Endometrium (tissue), 2 donors: Measurements from ENCODE around the gene TUBB.

Experiments
- FAIRE-seq: peaks from 2 replicates; lab custom pipeline; 2012; peaks lifted over from hg19 to GRCh38; lab: Jason Lieb, UNC
- donor health status: control.
- donor health status: control.

Gene TUBB

DNA sequence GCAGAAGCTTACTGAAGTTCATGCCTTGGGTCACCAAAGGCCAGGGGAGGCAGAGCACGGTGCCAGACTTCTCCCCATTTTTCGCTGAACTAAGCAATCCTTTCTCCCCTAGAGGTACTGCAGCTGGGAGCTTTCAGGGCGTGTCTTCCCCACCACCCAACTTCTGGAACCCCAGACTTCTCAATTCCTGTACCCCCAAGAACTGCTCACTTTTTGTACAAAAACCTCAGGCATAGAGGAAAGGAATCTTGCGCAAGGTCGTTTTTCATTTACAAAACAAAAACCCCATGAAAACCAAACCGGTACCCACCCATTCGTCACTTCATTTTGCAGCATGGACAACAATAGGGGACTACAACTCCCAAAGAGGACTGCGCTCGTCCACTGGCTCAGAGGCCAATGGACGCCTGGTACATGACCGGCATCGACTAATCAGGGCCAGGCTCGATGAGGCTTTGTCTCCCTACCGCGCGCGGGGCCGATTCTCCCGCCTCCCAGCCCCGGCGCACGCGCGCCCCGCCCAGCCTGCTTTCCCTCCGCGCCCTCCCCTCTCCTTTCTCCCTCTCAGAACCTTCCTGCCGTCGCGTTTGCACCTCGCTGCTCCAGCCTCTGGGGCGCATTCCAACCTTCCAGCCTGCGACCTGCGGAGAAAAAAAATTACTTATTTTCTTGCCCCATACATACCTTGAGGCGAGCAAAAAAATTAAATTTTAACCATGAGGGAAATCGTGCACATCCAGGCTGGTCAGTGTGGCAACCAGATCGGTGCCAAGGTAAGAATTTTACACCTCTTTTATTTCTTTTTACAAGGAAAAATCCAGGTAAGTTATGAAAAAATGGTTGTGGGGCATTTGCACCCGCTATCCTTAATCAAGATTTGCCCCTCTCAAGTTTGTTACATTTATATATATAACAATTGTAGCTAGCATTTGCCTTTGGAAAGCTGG, at the start of gene TUBB:
Gene TUBB, plus strand, starts transcription at position 562 of the 947 bp plus-strand sequence. Its CDS starts 155 bp downstream, at position 717.
- FAIRE-seq = peak; percentile 72

DNA sequence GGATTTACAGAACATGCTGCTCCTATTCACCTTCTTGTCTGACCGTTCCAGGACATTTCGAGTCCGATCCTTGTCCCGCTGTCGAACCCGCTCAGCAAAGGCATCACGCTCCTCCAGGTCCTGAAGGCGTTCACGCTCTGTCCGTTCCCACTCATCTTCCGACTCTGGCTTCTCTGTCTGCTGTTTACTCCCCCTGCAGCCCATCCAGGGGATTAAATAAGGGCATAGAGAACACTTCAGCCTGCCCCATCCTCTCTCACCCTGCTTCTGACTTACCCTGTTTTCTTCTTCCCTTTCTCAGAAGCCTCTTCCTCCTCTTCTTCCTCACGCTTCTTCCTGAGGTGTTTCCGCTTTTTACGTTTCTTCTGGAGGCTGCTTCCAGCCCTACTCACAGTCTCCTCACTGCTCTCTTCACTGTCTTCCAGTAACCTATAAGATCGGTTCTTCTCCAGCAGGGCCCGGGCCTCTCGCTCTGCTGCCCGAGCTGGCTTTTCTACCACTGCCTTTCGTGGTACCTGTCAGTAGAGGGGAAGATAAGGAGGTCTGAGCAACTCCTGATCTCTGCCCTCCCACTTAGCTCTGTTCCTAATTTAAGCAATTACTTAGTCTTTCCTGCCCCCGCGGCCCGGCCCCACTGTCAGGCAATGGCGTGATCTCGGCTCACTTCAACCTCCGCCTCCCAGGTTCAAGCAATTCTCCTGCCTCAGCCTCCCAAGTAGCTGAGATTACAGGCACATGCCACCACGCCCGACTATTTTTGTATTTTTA, 49.2 kb upstream of the TUBB start:
- no peak for FAIRE-seq

DNA sequence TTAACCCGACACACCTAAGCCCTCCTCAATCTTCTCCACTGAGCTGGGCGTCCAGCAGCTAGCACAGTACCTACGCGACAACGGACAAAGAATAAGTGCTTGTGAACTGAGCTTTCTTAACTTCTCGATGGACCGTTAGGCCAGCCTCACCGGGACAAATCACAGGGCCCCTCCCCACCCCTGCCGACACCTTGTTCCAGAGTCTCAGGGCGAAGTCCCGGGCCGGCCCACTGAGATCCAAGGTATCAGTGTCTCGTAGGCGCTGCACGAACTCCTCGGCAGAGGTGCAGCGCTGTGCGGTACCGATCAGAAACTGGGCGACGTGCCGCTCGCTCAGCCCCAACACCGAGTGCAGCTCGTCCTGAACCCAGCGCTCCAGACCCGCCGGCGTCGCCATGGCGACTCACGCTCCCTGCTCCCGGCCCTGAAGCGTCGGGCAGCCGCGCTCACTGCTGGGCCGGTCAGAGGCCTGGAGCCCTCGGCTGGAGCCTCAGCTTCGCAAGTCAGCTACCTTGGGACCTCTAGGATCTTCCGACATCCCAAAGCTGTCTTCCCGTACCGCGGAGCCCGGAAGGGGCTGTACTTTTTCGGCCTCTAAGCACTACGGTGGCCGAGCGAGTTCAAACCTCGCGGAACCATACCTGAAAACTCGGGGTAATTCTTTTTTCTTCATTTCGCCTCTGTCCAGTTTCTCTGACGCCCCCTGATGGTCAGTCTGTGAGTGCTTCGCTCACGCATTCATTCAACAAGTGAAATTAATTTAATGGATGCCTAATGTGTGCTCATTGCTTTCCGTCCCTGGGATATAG, 47.5 kb upstream of the TUBB start, which contains the start of gene DHX16:
Gene DHX16, minus strand, starts transcription at position 562 of the 809 bp plus-strand sequence. Its CDS starts 165 bp downstream, at position 397.
- FAIRE-seq = peak; percentile 94

DNA sequence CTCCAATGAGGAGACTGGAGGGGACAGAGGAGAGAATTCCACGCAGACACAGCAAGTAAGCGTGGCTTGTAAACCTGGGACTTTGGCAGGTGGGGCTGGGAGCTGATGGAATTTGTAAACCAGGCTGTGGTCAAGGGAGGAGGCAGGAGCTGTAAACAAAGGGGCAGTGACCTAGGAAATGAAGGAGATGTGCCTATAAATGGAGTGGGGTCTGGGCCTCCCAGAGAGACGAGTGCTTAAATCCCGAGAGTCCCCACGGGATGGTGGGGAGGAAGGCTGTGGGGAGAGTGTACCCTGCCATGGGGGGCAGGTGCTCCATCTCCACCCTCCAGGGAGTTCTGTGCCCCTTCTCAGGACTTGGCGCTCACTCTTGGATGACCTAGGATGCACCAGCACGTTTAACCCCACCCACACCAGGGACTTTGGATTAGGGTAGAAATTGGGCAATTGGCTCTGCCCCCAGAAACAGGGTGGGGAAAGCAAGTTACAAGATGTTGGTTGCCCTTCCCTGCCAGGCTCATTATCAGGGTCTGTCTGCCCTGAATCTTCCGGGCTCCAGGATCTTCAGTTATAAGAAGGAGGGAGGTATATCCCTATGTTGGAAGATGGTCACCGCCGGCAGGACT, 43.4 kb upstream of the TUBB start:
- no peak for FAIRE-seq

DNA sequence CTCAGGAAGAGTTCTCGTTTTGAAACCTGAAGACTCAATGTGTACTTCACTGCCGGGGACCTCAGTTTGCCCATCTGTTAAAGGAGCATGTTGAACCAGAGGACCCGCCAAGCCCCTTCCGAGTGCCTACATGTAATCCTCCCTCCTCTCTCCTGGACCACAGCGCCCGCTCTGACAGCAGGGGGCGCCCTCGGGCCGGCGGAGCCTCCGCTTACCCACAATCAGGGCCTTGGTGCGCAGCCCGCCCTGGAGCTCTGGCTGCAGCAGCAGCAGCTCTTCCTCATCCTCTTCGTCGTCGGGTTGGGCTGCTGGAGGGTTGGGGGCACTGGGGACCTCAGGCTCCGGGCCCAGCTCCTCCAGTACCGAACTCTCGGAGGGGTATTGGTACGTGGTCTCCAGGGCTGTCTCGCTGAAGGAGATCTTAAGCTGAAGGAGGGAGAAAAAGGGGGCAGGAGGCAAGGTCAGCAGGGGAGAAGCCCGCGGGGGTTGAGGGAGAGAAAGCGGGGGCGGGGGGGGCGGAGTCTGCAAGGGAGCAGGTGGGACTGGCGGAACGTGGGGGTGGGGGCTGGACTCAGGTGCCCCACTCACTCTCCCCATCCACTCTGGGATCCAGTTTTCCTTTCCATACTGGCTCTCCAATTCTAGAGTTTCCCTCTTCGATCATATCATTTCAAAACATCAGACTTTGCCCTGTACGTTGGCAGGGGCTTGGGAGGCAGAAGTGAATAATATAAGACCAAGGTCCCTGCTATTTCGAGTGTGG, 41.0 kb upstream of the TUBB start:
- no peak for FAIRE-seq

DNA sequence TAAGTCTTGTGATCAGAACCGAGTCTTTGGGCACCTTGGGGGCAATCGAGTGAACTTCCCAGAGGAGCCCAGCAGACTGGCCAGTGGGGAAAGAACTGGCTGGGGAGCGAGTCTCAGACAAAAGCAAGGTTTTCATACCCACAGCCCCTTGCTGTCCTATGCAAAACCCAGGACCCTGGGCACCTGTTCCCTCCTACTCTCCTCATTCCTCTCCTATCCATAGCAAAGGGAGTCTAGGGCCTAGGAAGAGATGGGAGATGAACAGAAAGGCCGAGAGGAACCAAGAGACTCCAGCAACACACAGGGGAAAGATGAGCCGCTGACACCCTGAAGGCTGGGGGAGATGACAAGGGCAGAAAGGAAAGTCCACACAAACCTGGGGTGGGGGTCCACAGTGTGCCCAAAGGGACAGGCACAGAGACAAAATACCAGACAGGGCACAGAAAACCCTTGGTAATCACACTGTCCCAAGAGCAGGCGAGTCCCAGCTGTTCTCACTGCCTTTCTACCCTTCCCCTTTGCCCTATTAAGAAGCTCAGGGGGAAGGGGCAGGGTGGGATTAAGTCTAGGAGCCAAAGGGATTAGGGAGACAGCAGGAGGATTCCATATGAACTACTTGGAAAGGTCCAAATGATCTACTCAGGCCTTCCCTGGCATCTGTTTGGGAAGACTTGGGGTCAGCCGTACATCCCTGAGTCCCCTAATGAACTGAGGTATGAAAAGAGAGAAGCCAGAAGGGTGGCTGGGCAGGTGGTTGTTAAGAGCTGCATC, 40.2 kb upstream of the TUBB start:
- FAIRE-seq = no peak

DNA sequence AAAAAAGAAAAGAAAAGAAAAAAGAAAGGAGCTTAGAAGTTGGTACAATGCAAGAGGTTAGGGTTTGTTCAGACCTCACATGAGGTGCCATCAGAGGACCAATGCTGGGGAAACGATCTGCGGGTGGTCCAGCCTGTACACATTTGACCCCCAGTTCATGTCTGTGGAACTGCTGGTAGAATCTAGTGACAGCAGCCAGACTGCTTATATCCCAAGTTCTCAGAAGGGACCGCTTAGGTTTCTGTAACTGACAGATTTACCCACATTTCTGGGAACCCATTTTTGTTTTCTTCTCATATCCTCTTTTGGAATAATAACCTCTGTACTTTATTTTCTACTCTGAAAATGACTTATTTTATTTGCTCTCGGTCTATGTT, 38.4 kb upstream of the TUBB start:
- no peak for FAIRE-seq

DNA sequence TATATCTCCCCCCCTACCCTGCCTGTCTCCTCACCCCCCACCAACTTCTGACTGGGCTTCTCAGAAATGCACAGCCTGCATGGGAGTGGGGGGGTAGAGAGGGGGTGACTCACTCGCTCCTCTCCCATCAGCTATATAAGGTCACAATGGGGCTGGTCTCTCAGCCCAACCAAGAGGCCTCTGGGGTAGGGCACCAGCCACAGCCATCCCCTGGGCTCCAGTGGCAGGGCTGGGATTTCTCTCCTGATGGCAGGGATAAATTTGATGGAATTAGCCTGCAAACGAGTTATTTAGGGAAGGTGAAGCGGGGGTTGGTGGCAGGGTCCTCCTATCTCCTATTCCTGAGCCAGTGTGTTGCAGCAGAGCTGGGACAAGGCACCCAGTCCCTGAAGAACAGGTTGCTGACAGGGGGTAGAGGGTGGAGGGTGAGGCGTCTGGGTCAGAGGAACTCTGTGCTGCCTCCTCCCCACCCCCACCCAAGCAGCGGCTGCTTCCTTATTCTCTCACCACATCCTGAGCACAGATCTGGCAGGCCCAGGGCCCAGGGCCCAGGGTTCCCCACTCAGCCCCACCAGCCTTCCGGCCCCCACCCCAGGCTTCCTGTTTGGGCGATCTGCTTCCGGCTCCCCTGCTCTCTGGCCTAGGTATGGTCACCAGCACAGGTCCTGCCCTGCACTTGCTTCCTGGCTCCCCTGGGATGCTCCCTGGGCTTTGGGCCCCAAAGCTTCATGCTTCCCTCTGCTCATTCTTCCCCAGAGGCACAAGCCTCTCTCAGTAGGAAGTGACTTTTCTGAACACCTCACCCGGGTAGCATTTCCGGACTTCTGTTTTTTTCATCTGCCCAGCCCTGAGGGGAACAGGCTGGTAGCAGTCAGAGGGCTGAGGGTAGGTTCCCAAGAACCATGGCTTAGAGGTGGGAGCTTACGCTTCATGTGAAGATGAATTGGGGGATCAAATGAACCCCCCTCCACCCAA, 37.7 kb upstream of the TUBB start:
- FAIRE-seq = no peak

DNA sequence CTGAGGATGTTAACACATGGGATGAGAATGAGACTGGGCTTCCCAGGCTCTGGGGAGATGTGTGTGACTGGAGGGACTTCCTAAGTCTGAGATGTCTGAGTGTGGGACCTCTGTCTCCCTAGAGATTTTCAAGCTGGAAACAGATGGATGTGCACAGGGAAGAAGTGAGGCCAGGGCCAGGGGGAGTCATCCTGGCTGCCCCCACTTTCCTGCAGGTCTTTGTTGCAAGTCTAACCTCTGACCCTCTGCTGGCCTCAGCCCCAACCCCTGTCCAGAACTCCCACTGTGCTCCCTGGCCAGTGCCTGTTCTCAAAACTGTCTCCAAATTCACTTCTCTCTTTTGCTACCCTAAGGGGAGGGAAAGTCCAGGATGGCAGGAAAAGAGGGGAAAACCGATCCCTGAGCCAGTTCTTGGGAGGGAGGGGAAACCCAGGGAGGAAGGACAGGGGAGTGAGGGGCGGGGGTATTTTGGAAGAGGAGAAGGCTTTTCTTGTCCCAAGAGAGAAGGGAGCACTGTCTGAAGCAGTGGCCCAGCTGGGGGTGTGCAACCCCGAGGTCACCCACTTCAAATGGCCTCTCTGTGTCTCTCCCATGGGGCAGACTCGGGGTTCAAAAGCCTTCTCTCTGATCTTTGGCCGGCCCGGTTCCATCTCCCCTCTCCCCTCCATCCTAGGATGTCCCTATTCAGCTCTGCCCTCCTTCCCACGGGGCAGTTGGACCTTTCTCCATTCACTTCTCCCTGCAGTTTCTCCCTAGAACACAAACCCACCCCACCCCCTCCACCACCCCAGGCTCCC, 36.8 kb upstream of the TUBB start:
- no peak for FAIRE-seq

DNA sequence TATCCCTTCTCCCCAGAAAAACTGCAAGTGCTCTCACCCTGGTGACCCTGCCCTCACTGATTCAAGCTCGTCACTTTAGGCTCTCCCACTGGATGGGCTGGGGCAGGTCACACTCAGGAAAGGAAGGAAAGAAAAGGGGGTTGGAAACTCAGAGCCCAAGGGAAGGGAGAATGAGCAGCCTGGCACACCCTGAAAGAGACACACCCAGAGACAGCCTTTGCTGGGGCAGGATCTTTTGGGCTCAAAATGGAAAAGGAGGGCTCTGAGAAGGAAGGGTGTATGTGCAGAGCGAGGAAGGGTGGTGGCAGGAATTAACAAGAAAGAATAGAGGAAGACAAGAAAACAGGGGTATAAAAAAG, 36.2 kb upstream of the TUBB start:
- FAIRE-seq = no peak

DNA sequence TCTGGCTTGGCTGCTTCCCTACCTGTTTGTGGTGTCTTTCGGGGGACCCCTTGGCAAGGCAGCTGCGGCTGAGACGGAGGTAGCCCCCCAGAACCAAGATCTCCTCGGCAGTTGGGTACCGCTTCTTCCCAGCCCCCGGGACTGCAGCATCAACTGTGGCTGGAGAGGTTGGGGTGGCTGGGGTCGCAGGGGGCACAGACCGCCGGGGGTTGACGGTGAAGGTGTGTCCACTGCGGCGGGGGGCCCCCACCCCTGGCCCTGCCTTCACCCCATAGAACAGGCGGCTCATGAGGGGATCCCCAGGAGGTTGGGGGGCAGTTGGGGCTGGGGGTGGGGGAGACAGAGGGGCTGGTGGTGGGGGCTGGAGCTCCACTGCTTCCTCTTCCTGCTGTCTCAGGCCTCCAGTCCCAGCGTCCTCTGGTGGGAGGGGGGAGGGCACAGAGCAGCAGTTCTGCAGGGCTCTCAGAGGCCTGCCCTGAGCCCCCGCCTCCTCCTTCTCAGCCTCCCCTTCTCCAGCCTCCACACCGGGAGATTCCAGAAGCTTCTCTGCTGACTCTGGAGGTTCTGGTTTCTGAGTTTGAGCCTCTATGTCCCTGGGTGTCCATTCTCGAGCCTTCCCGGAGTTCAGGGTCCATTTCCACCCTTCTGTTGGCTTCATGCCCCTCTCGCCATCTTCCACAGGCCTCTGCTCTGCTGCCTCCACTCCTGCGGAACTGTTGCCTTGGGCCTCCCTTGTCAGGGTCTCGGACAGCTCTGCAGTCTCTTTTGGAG, 35.6 kb upstream of the TUBB start:
- FAIRE-seq = no peak

DNA sequence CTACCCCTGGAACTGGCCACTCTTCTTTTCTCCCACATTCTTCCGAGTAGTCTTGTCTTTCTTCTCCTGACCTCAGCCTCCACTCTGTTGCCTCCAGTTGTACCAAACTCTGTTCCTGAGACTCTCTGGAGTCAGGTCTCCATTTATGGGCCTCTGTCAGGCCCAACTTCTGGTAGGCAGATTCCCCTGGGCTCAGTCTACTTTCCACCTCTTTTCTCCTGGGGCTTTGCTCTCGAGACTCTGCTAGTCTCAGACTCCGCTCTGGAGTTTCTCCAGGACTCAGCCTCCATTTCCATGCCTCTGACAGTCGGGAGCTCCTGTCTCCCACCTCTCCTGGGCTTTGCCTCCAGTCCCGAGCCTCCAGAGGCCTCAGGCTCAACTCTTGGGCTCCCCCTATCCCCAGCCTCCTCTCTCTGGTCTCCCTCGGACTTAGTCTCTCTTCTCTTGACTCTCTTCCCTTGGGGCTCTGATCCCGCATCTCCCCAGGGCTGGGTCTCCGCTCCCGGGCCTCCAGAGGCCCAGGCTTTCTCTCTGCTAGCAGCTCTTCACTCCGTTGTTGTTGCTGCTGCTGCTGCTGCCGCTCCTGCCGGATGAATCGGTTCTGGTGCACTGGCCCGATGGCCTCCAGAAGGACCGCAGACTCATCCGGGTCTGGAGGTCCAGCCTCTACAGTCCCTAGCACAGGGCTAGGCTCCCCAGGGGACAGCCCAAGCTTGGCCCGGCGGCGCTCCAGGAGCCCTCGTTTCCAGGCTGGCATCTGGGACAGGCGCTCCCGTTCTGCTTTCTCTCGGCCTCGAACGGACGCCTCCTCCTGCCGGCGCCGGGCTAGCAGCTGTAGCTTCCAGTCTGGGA, 34.8 kb upstream of the TUBB start:
- FAIRE-seq = no peak

DNA sequence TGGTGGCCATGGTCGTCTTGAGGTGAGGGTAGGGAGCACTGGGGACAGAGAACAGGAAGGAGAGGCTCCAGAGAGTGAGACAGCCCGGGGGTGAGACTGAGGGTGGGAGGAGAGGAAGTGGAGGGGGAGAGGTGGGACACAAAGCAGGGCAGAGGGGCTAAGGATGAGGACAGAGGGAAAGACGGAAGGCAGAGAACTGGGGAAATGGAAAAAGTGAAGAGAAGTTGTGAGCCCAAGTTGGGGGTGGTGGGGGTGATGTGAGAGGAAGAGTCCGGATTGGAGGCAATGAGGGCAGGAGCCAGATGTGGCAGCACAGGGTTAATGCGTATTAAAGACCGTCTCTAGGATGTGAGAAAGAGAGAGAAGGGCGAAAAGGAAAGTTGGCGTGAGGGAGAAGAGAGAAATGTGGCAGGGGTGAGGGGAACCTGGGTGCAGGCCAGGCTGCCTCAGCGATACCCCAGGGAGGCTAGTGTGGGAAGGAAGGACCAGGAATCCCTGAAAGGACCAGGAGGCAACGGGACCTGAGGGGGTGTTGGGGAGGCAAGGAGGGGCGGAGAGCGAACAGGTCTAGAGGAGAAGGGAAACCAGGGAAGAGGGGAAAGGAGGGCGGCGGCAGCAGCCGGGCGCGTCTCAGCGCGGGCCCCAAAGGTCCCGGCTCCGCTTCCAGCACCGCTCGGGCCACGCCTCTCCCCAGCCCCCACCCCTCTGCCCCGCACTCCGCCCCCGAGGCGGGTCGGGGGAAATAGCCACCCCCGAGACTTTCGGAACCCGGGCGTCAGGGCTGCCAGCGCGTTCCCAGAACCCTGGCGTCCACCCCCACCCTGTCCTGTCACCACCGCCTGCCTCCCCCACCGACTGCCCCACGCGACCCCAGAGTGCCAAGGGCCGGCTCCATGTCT, 33.9 kb upstream of the TUBB start, which contains the start of gene PPP1R18:
Gene PPP1R18, minus strand, starts transcription at position 637 of the 899 bp plus-strand sequence. Its CDS starts 627 bp downstream, at position 10.
- no peak for FAIRE-seq

DNA sequence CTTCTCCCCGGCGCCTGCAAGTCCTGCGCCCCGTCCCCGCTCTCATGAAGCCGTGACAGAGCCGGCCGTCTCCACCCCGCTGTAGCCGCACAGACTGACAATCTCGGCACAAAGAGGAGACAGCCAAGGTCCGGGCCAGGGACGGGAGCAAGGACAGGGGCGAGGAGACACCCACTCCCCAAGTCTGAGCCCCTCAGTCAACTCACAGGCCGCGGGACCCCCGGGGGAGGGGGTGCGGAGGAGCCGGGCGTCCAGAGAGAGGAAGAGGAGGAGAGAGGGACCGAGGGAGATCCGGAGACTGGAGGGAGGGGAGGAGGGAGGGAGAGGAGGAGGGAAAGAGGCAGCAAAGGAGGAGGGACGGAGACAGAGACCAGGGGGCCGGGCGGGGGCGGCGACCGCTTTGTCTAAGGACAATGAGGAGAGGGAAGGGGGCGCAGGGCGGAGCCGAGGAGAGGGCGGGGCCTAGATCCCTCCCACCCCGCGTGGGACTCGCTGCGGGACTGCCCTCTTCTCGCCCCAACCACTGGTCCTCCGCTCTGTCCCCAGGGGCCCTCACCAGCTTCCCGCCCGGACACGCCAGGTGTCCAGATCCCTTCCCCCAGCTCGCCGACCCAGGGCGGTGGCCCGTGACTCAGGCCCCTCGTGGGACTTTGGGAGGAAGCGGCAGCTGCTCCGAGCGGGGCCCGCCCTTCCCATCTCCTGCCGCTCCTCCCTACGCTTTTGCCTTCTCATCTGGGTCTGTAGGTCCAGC, 33.1 kb upstream of the TUBB start:
- FAIRE-seq = no peak
